ENCODE measurements around the gene DPP6.
"Not testable (repeated sequence)": the region's sequence is repeated elsewhere in the genome, so short reads cannot be mapped to it uniquely, and the experiment has no call there.

Gene DPP6

GRCh38 chr7:154910977-154911376 lies 858.8 kb downstream of the DPP6 start:
- no peak for DNase-seq (ENCODE audit: low read depth)

- DNase-seq (ENCODE audit: low read depth), result no peak
These were observed 859.2 kb downstream of the DPP6 start for GRCh38 chr7:154911411-154911810.

DNA sequence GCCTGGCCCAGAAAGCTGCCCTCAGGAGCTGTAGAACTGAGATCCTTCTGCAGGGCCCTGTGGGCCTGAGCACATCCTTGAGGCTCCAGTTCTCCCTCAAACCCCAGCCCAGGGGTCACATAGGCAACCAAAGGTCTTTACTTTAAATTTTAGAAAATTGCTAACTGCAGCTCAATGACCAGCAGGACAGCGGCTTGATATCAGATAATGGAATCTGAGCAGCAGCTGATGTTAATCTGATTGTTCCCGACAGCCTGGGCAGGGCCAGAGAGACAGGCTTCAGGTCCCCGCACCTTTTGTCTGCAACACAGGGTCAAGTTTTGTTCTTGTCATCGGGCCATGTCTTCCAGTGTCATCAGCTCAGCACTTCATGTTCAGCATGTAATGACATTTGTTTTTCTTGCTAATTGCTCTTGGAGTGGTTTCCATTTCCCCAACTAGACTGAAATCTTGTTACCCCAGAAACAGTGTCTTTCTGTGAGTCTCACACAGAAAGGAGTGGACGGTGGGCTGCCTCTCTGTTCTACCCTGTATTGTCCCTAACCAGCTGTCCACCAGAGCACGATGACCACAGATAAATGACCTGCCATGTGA lies 859.8 kb downstream of the DPP6 start:
- no peak for DNase-seq (ENCODE audit: low read depth)

- no peak for DNase-seq (ENCODE audit: low read depth)
These were observed 860.9 kb downstream of the DPP6 start for GRCh38 chr7:154912871-154913637.

GRCh38 chr7:154913638-154914307 lies 861.6 kb downstream of the DPP6 start:
- peak; percentile 82 for DNase-seq (ENCODE audit: low read depth)

GRCh38 chr7:154914308-154914995 lies 862.3 kb downstream of the DPP6 start:
- no peak for DNase-seq (ENCODE audit: low read depth)

DNA sequence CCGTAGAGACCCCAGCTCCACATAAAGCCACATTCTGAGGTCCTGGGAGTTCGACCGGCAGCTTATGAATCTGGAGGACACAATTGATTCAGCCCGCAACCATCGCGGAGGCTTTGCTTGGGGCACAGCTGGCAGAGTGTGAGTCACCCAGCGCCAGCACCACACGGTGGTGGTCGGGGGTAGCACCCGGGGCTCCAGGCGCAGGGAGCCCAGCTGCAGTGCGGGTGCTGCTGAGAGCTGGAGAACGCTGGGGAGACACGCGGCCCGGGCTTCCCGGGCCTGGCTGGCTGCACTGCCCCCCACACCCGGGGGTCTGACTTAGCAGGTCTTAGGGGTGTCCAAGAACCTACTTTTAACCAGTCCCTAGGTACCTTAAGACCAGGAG lies 862.8 kb downstream of the DPP6 start:
- no peak for DNase-seq (ENCODE audit: low read depth)

DNA sequence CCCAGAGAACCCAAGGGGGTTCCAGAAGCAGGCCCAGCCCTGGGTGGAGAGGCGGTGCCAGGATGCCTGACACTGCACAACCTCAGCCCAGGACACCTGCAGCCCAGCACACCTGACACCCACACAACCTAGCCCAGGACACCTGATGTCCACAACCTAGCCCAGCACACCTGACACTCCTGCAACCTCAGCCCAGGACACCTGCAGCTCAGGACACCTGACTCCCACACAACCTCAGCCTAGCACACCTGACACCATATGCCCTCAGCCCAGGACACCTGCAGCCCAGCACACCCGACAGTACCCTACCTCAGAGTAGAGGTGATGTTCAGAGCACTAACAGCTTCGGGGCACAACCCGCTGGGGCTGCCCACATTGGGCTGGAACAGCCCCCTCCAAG lies 863.4 kb downstream of the DPP6 start:
- DNase-seq (ENCODE audit: low read depth), result no peak

DNA sequence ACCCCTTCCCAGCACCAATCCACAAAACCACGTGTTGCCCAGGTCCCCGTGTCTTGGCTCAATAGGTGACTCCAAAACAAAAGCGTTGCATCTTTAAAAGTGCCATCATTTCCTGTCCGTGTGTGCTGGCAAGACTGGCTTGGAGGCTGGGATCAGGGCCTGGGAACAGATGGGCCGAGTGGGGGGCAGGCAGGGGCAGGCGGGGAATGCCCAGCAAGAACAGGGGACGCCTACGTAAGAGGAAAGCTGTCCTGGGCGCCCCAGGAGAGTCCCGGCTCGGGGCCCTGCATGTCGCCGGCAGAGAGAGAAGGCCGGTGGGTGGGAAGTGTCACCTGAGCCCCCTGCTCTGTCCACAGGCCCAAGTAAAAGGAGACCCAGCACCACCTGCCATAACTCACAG lies 864.2 kb downstream of the DPP6 start:
- no peak for DNase-seq (ENCODE audit: low read depth)

- no peak for DNase-seq (ENCODE audit: low read depth)
These were observed 864.9 kb downstream of the DPP6 start for GRCh38 chr7:154916856-154917807.

GRCh38 chr7:154917808-154918160 lies 865.6 kb downstream of the DPP6 start:
- no peak for DNase-seq (ENCODE audit: low read depth)

DNA sequence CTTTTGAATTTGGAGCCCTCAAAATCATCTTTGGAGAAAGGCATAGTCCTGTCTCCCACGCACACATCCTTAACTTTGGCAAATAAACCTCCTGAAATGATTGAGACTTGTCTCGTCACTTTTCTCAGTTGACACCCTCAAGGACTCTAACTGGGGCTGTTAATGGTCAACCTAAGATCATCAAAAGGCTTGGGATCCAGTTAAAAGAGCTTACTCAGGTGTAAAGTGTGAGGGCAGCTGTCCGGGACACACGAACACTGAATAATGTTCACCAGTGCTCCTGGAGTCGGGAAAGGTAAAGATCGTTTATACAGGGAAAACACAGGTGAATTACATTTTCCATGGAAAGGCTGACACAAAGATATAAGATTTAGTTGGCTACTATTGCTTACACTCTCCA lies 866.1 kb downstream of the DPP6 start:
- no peak for DNase-seq (ENCODE audit: low read depth)

DNA sequence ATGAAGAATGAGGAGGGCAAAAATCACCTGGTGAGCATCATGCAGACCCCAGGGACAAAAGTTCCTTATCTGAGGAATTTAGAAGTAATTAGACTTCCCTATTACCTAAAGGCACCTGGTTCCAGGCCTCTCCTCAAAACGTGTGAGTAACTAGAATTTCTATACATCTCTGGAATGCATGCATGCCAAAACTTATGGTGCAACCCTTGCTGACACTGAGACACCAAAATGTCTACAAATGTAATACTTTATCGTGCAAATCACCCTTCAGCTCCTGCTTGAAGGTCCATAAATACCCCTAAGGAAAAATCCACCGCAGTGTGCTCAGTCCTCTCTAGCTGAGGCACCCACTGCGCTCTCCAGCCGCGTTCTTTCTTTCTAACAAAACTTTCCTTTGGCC lies 866.5 kb downstream of the DPP6 start:
- no peak for DNase-seq (ENCODE audit: low read depth)

DNA sequence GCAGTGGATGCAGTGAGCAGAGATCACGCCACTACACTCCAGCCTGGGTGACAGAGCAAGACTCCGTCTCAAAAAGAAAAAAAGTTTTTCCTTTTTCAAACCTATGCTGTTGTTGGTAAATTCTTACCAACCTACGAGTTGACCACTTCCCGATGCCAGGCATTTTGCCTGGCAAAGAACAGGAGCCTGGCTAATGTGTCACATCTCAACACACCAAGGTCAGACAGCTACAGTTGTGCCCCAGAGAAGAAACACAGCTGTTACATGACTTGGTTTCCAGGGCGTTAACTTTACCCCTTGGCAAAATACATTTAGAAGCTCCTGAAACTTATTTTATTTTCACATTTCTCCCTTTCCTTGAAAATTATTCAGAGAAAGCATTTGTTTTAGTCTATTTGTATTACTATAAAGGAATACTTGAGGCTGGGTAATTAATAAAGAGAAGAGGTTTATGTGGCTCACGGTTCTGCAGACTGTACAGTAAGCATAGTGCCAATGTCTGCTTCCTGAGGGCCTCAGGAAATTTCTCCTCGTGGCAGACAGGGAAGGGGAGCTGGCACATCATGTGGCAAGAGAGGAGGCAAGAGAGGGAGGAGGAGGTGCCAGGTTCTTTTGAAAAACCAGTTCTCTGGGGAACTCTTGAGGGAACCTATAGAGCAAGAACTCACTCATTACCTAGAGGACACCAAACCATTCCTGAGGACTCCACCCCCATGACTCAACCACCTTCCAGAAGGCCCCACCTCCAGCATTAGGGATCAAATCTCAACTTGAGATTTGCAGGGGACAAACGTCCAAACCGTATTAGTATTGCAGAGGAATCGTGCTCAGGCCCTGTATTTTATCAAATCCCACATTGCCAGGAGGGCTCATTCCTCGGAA lies 867.4 kb downstream of the DPP6 start:
- DNase-seq (ENCODE audit: low read depth), result no peak

DNA sequence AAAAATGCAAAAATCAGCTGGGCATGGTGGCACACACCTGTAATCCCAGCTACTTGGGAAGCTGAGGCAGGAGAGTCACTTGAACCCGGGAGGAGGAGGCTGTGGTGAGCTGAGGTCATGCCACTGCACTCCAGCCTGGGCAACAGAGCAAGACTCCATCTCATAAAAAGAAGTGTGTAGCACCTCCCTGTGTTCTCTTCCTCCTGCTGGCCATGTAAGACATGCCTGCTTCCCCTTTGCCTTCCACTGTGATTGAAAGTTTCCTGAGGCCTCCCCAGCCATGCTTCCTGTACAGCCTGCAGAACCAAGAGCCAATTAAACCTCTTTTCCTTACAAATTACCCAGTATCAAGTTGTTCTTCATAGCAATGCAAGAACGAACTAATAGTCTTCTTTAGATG lies 870.3 kb downstream of the DPP6 start:
- not testable (repeated sequence) for DNase-seq (ENCODE audit: low read depth)

DNA sequence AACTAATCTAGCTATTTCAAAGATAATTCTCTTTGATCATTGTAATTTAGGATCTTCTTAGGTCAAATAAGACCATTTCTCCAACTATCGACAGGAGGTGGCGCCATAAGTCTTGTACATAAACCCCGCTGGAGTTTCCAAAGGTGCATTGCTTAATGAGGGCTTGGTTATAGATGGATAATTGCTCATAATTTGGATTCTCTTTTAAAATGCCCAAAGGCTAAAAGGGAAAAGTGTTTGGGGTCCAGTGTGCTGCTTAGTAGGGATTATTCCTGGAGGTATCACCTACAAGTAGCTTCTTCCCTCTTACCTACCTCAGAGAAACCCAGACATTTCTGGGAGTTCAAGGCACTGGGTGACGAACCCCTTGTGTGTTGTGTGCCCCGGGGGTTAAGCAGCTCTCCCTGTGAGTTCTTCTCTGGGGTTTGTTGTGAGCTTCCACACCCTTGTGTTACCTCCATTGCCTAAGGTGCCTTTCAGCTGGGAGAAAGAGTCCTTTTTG lies 875.5 kb downstream of the DPP6 start:
- peak; percentile 44 for DNase-seq (ENCODE audit: low read depth)

GRCh38 chr7:154928136-154929005 lies 876.2 kb downstream of the DPP6 start:
- no peak for DNase-seq (ENCODE audit: low read depth)

GRCh38 chr7:154929006-154929726 lies 877.0 kb downstream of the DPP6 start:
- DNase-seq (ENCODE audit: low read depth), result no peak

- no peak for DNase-seq (ENCODE audit: low read depth)
These were observed 879.7 kb downstream of the DPP6 start for GRCh38 chr7:154931906-154932305.
